ENCODE results near the gene KLHL30. TPM values are rescaled to one million over a fixed set of nuclear protein-coding genes. Genes with fewer than 3 reads are reported as not detected.

The KLHL30 gene
- total RNA-seq, 1 donor from 2014 or later, result 18.3 TPM

- Histone ChIP-seq H3K4me1 (ENCODE audit: control insufficient read depth in 3 of 3, insufficient read depth in 3 of 3, low read length in 3 of 3) (no peaks in the 10 kb centered on the region), H3K36me3 (ENCODE audit: control insufficient read depth in 3 of 3, insufficient read depth in 3 of 3, low read length in 3 of 3) (peaks cover 49 to 79% (median 78%) of the 10 kb centered on the region in 3 donors), H3K9ac (ENCODE audit: low read depth in 1 of 3, low read length in 3 of 3) (no peak overlapping the region), H3K27ac (ENCODE audit: low read depth, low read length) (no peak overlapping the region), H3K4me3 (ENCODE audit: low read length in 3 of 3) (no peak overlapping the region), H3K9me3 (ENCODE audit: control insufficient read depth in 3 of 3, low read length in 3 of 3) (no peaks in the 10 kb centered on the region), H3K27me3 (ENCODE audit: control insufficient read depth in 3 of 3, insufficient read depth in 3 of 3, low read length in 3 of 3) (no peaks in the 10 kb centered on the region)
Observed at GRCh38 chr2:238176613-238177012, 38.1 kb downstream of the KLHL30 start.

- H3K9ac ChIP-seq (ENCODE audit: low read depth in 1 of 3, low read length in 3 of 3), result no peak overlapping the region
- H3K4me3 ChIP-seq (ENCODE audit: low read length in 3 of 3), result no peak overlapping the region
- no peak overlapping the region for H3K27ac ChIP-seq (ENCODE audit: low read depth, low read length)
- H3K36me3 ChIP-seq (ENCODE audit: control insufficient read depth in 3 of 3, insufficient read depth in 3 of 3, low read length in 3 of 3), result peaks cover 54 to 82% (median 77%) of the 10 kb centered on the region in 3 donors
- H3K27me3 ChIP-seq (ENCODE audit: control insufficient read depth in 3 of 3, insufficient read depth in 3 of 3, low read length in 3 of 3), result no peaks in the 10 kb centered on the region
- no peaks in the 10 kb centered on the region for H3K9me3 ChIP-seq (ENCODE audit: control insufficient read depth in 3 of 3, low read length in 3 of 3)
- H3K4me1 ChIP-seq (ENCODE audit: control insufficient read depth in 3 of 3, insufficient read depth in 3 of 3, low read length in 3 of 3), result no peaks in the 10 kb centered on the region
Observed at GRCh38 chr2:238180554-238180953, 42.1 kb downstream of the KLHL30 start.

GRCh38 chr2:238182362-238182761 is 43.9 kb downstream of the KLHL30 start:
- no peaks in the 10 kb centered on the region for H3K9me3 ChIP-seq (ENCODE audit: control insufficient read depth in 3 of 3, low read length in 3 of 3)
- H3K27me3 ChIP-seq (ENCODE audit: control insufficient read depth in 3 of 3, insufficient read depth in 3 of 3, low read length in 3 of 3), result no peaks in the 10 kb centered on the region
- no peaks in the 10 kb centered on the region for H3K4me1 ChIP-seq (ENCODE audit: control insufficient read depth in 3 of 3, insufficient read depth in 3 of 3, low read length in 3 of 3)
- no peak overlapping the region for H3K9ac ChIP-seq (ENCODE audit: low read depth in 1 of 3, low read length in 3 of 3)
- H3K27ac ChIP-seq (ENCODE audit: low read depth, low read length), result no peak overlapping the region
- no peak overlapping the region for H3K4me3 ChIP-seq (ENCODE audit: low read length in 3 of 3)
- H3K36me3 ChIP-seq (ENCODE audit: control insufficient read depth in 3 of 3, insufficient read depth in 3 of 3, low read length in 3 of 3), result peaks cover 64 to 88% (median 86%) of the 10 kb centered on the region in 3 donors

GRCh38 chr2:238183821-238184220 is 45.4 kb downstream of the KLHL30 start:
- Histone ChIP-seq H3K9ac (ENCODE audit: low read depth in 1 of 3, low read length in 3 of 3) (no peak overlapping the region), H3K27me3 (ENCODE audit: control insufficient read depth in 3 of 3, insufficient read depth in 3 of 3, low read length in 3 of 3) (no peaks in the 10 kb centered on the region), H3K9me3 (ENCODE audit: control insufficient read depth in 3 of 3, low read length in 3 of 3) (no peaks in the 10 kb centered on the region), H3K4me3 (ENCODE audit: low read length in 3 of 3) (no peak overlapping the region), H3K27ac (ENCODE audit: low read depth, low read length) (no peak overlapping the region), H3K4me1 (ENCODE audit: control insufficient read depth in 3 of 3, insufficient read depth in 3 of 3, low read length in 3 of 3) (no peaks in the 10 kb centered on the region), H3K36me3 (ENCODE audit: control insufficient read depth in 3 of 3, insufficient read depth in 3 of 3, low read length in 3 of 3) (peaks cover 69 to 90% (median 88%) of the 10 kb centered on the region in 3 donors)

GRCh38 chr2:238187618-238188548 is 49.4 kb downstream of the KLHL30 start:
- Histone ChIP-seq H3K4me1 (ENCODE audit: control insufficient read depth in 3 of 3, insufficient read depth in 3 of 3, low read length in 3 of 3) (no peaks in the 10 kb centered on the region), H3K27ac (ENCODE audit: low read depth, low read length) (no peak overlapping the region), H3K27me3 (ENCODE audit: control insufficient read depth in 3 of 3, insufficient read depth in 3 of 3, low read length in 3 of 3) (no peaks in the 10 kb centered on the region), H3K9me3 (ENCODE audit: control insufficient read depth in 3 of 3, low read length in 3 of 3) (no peaks in the 10 kb centered on the region), H3K36me3 (ENCODE audit: control insufficient read depth in 3 of 3, insufficient read depth in 3 of 3, low read length in 3 of 3) (peaks cover 60 to 84% (median 74%) of the 10 kb centered on the region in 3 donors), H3K4me3 (ENCODE audit: low read length in 3 of 3) (no peak overlapping the region), H3K9ac (ENCODE audit: low read depth in 1 of 3, low read length in 3 of 3) (no peak overlapping the region)

GRCh38 chr2:238190445-238190844 is 52.0 kb downstream of the KLHL30 start:
- H3K27ac ChIP-seq (ENCODE audit: low read depth, low read length), result no peak overlapping the region
- peaks cover 43 to 76% (median 66%) of the 10 kb centered on the region in 3 donors for H3K36me3 ChIP-seq (ENCODE audit: control insufficient read depth in 3 of 3, insufficient read depth in 3 of 3, low read length in 3 of 3)
- H3K4me3 ChIP-seq (ENCODE audit: low read length in 3 of 3), result no peak overlapping the region
- no peaks in the 10 kb centered on the region for H3K9me3 ChIP-seq (ENCODE audit: control insufficient read depth in 3 of 3, low read length in 3 of 3)
- H3K4me1 ChIP-seq (ENCODE audit: control insufficient read depth in 3 of 3, insufficient read depth in 3 of 3, low read length in 3 of 3), result no peaks in the 10 kb centered on the region
- no peaks in the 10 kb centered on the region for H3K27me3 ChIP-seq (ENCODE audit: control insufficient read depth in 3 of 3, insufficient read depth in 3 of 3, low read length in 3 of 3)
- no peak overlapping the region for H3K9ac ChIP-seq (ENCODE audit: low read depth in 1 of 3, low read length in 3 of 3)

Other genes with a start within 250 kb of the KLHL30 start
- 33.4 TPM for gene UBE2F, start 171.7 kb upstream of the KLHL30 start, total RNA-seq
- 11.5 TPM for gene SCLY, start 77.7 kb upstream of the KLHL30 start, total RNA-seq
- gene ESPNL, start 38.3 kb upstream of the KLHL30 start, total RNA-seq, result 1.6 TPM
- 4.2 TPM for gene ERFE, start 20.3 kb downstream of the KLHL30 start, total RNA-seq
- gene ILKAP, start 65.0 kb downstream of the KLHL30 start, total RNA-seq, result 33.4 TPM
- 7.8 TPM for gene HES6, start 101.4 kb downstream of the KLHL30 start, total RNA-seq
- gene PER2, start 149.9 kb downstream of the KLHL30 start, total RNA-seq, result 8.4 TPM
- 4.2 TPM for gene TRAF3IP1, start 181.8 kb downstream of the KLHL30 start, total RNA-seq

Data from skeletal muscle tissue (tissue), 4 donors.